Rectal smooth muscle tissue (tissue), 1 donor: ENCODE results near the gene IFNL3.

Experiments
- H3K27ac ChIP-seq: one replicate; pipeline ENCODE4 v1.7.0; 2013; ENCODE audit warnings: low read depth, low read length, inconsistent platforms
- H3K27me3 ChIP-seq: one replicate; pipeline ENCODE4 v1.7.0; 2013; ENCODE audit warnings: low read length; ENCODE audit not compliant: control insufficient read depth, insufficient read depth
- H3K36me3 ChIP-seq: one replicate; pipeline ENCODE4 v1.7.0; 2013; ENCODE audit warnings: low read length; ENCODE audit not compliant: control insufficient read depth, insufficient read depth
- H3K4me1 ChIP-seq: one replicate; pipeline ENCODE4 v1.7.0; 2013; ENCODE audit warnings: low read length; ENCODE audit not compliant: control insufficient read depth, insufficient read depth
- H3K4me3 ChIP-seq: one replicate; pipeline ENCODE4 v1.7.0; 2013; ENCODE audit warnings: low read length
- H3K9ac ChIP-seq: one replicate; pipeline ENCODE4 v1.7.0; 2013; ENCODE audit warnings: low read length

Gene IFNL3

GRCh38 chr19:39265321-39265916 is 20.6 kb upstream of the IFNL3 start:
- Histone ChIP-seq H3K27ac (no peak overlapping the region), H3K27me3 (peaks cover 19% of the 10 kb centered on the region), H3K36me3 (no peaks in the 10 kb centered on the region), H3K4me1 (no peaks in the 10 kb centered on the region), H3K4me3 (no peak overlapping the region), H3K9ac (no peak overlapping the region)

DNA sequence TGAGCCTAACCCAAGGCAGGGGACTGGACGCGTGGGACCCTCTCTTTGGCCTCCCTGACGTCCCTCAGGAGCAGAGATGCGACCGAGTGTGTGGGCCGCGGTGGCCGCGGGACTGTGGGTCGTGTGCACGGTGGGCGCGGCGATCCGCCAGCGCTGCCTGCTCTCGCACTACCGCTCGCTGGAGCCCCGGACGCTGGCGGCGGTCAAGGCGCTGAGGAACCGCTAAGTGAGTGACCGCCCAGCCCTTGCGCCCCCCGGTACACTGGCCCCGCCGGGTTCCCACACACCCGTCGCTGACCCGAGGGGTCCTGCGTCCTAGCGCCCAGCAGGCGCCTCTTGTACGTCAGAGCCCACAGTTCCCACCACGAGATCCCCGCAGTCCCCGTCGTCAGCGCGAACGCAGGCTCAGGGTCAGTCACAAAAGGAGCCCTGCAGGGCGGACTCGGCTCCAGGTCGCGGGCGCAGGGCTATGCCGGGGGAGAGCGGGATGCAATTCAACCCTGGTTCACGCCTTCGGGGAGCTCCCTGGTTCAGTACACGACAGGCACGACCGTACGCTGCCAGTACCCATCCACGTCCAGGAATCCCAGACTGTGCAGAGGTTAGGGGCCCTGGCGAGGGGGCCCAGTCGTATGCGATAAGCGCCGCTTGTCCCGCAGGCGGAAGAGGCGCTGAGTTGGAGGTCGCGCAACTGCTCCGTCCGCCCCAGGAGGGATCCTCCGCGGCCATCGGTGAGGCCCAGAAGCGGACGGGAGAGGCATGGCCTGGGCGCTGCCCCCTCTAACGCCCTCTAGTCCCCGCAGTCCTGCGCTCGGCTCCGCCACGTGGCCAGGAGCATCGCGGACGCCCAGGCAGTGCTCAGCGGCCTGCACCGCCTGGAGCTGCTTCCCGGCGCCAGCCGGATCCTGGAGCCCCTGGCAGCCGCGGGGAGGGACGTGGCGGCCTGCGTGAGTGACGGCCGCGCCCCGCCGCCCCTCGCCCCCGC is 19.8 kb upstream of the IFNL3 start:
- Histone ChIP-seq H3K4me3 (no peak overlapping the region), H3K27ac (no peak overlapping the region), H3K36me3 (no peaks in the 10 kb centered on the region), H3K9ac (no peak overlapping the region), H3K27me3 (peaks cover 18% of the 10 kb centered on the region), H3K4me1 (no peaks in the 10 kb centered on the region)

DNA sequence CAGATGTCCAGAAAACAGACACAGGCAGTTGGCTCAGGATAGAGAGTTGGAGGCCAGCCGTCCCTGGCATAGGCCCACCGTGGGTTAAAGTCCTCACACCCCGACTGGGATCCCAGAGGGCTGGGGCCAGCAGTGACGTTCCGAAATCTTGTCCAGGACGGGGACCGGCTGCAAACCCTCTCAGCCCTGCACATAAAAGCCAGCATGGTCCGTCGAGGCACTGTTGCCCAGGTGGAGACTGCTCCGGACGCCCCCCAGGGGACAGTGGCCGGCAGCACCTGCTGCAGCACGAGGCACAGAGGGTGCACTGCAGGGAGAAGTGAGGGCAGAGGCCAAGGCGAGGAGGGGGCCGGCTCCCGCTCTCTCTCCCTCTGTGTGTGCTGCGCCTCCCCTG is 19.1 kb upstream of the IFNL3 start:
- H3K27ac ChIP-seq: no peak overlapping the region
- H3K9ac ChIP-seq: no peak overlapping the region
- H3K27me3 ChIP-seq: peaks cover 18% of the 10 kb centered on the region
- no peak overlapping the region for H3K4me3 ChIP-seq
- no peaks in the 10 kb centered on the region for H3K36me3 ChIP-seq
- H3K4me1 ChIP-seq: no peaks in the 10 kb centered on the region

DNA sequence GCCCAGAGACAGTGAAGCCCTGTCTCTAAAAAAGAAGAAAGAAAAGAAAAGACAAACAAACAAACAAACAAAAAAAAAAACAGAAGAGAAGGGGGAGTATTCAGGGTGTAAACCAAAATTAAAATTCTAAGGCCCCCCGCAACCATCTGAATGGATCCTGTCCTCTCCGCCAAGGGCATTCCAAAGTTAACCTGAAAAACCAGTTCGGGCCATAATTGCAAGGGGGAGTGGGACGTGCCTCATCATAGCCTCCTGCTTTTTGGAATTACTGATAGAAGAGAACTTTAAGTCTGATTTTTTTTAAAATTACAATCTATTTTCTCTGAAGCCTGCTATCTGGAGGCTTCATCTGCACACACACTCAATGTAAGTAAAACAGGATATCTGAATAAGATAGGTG is 17.7 kb upstream of the IFNL3 start:
- peaks cover 18% of the 10 kb centered on the region for H3K27me3 ChIP-seq
- no peak overlapping the region for H3K9ac ChIP-seq
- no peaks in the 10 kb centered on the region for H3K4me1 ChIP-seq
- no peaks in the 10 kb centered on the region for H3K36me3 ChIP-seq
- no peak overlapping the region for H3K4me3 ChIP-seq
- no peak overlapping the region for H3K27ac ChIP-seq

DNA sequence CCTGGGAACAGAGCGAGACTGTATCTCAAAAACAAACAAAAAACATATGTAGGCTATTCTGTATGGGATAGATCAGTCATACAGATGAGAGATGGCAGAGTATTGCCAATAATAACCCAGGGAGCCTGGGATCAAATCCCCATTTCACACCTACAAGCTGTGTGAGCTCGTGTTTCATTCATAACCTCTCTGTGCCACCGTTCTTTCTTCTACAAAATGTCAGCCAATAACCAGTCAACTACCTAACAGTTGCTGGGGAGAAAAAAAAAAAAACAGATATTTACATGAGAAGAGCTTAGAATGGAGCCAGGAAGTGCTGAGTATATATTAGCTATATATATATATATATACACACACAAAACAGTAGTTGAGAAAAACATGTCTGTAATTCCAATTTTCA is 16.9 kb upstream of the IFNL3 start:
- H3K4me1 ChIP-seq: no peaks in the 10 kb centered on the region
- H3K9ac ChIP-seq: no peak overlapping the region
- no peaks in the 10 kb centered on the region for H3K36me3 ChIP-seq
- peaks cover 18% of the 10 kb centered on the region for H3K27me3 ChIP-seq
- no peak overlapping the region for H3K4me3 ChIP-seq
- no peak overlapping the region for H3K27ac ChIP-seq

DNA sequence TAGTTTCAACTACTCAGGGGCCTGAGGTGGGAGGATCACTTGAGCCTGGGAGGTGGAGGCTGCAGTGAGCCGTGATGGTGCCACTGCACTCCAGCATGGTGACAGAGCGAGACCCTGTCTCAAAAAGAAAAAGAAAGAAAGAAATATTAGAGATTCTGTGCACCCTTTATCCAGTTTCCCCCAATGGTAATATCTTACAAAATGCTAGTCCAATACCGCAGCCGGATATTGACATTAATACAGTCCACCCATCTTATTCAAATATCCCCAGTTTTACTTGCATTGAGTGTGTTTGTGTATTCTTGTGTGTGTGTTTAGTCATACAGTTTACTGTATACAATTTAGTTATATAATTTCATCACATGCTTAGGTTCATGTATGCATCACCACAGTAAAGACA is 12.4 kb upstream of the IFNL3 start:
- no peak overlapping the region for H3K4me3 ChIP-seq
- H3K27me3 ChIP-seq: no peaks in the 10 kb centered on the region
- H3K27ac ChIP-seq: no peak overlapping the region
- no peaks in the 10 kb centered on the region for H3K36me3 ChIP-seq
- H3K4me1 ChIP-seq: no peaks in the 10 kb centered on the region
- no peak overlapping the region for H3K9ac ChIP-seq

DNA sequence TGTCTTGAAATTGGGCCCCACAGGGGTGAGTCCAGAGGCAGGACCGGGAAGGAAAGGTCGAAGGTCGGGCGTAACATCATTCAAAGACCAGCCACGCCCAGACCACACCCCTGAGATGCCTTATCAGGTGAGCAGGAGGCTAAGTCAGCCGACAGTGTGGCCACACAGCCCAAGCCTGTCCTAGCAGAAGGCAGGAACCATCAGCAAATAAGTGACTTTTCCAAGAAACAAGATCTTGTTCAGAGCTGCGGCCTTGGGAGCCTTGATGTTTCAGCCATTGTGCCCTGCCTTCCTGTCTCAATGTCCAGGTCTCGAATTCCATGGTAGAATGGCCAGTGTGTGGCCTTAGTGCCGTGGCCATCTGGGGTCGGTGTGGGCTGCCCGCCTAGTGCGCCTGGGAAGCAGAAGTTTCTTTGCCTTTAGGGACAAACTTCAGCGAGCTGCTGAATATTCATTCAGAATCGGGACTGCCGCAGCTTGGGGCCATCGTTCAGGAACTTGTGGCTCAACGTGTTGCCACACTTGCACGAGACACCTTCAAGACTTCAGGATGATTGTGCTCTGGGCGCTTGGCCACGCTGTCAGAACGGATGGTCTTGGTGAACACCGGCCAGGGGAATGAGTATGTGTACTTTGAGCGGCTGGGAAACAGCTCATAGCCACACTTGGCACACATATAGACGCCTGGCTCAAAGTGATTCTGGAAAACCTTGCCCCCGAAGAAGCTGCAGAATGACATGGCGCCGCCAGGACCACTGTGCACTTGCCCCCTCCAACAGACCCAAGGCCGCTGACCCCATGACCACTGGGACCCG is 9.9 kb upstream of the IFNL3 start:
- H3K27ac ChIP-seq: no peak overlapping the region
- H3K36me3 ChIP-seq: no peaks in the 10 kb centered on the region
- no peaks in the 10 kb centered on the region for H3K4me1 ChIP-seq
- H3K27me3 ChIP-seq: no peaks in the 10 kb centered on the region
- H3K4me3 ChIP-seq: no peak overlapping the region
- H3K9ac ChIP-seq: no peak overlapping the region

DNA sequence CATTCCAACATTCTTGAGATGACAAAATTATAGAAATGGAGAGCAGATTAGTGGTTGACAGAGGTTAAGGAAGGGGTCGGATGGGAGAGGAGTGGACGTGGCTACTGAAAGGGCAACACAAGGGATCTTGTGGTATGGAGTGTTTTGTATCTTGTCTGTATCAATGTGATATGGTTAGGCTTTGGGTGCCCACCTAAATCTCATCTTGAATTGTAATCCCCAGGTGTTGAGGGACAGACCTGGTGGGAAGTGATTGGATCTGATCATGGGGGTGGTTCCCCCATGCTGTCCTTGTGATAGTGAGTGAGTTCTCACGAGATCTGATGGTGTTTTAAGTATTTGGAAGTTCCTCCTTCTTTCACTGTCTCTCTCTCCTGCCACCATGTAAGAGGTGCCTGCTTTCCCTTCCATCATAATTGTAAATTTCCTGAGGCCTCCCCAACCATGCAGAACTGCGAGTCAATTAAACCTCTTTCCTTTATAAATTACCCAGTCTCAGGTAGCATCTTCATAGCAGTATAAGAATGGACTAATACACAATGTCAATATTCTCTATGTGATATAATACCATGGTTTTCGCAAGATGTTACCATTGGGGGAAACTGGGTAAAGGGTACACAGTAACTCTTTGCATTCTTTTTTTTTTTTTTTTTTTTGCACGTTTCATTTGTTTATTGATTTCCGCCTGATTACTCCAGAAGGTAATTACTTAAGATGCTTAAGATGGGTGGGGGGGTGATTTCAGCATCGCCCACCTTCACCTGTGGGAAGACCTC is 8.8 kb upstream of the IFNL3 start:
- H3K4me3 ChIP-seq: no peak overlapping the region
- H3K36me3 ChIP-seq: no peaks in the 10 kb centered on the region
- no peak overlapping the region for H3K27ac ChIP-seq
- no peaks in the 10 kb centered on the region for H3K4me1 ChIP-seq
- peaks cover 5% of the 10 kb centered on the region for H3K27me3 ChIP-seq
- H3K9ac ChIP-seq: no peak overlapping the region

DNA sequence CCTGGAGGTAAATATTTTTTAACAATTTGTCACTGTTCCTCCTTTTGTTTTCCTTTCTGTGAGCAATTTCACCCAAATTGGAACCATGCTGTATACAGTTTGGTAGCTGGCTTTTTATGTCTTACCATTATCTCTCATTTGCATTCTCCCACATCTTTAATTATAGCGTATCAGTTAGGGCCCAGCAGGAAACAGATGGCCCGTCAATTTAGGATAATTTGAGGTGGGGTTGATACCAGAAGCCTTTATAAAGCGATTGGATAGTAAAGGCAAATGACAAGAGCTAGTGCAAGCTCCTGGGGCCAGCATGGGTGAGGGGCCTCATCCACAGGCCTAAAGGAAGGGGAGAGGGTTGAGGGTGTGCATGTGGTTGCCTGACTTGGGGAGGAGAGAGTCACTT is 7.7 kb upstream of the IFNL3 start:
- Histone ChIP-seq H3K4me1 (no peaks in the 10 kb centered on the region), H3K27ac (no peak overlapping the region), H3K9ac (no peak overlapping the region), H3K4me3 (no peak overlapping the region), H3K36me3 (no peaks in the 10 kb centered on the region), H3K27me3 (peaks cover 10% of the 10 kb centered on the region)

- Histone ChIP-seq H3K27me3 (peaks cover 13% of the 10 kb centered on the region), H3K9ac (no peak overlapping the region), H3K36me3 (no peaks in the 10 kb centered on the region), H3K4me3 (no peak overlapping the region), H3K27ac (no peak overlapping the region), H3K4me1 (no peaks in the 10 kb centered on the region)
Observed at GRCh38 chr19:39251846-39252245, 7.0 kb upstream of the IFNL3 start.

DNA sequence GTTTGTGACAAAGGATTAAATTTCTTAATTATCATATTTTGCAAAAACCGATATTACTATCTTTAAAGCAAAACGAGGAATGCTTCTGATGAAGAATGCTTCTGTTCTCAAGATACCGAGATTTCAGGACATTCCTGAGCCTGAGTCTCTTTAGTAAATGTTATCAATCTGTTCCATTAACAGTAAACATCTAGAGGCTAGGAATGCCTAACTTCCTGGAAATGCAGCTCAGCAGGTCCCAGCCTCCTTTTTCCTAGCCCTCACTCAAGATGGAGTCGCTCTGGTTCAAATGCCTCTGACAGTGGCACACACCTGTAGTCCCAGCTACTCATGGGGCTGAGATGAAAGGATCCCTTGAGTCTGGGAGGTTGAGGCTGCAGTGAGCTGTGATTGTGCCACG is 6.3 kb upstream of the IFNL3 start:
- Histone ChIP-seq H3K27me3 (peaks cover 13% of the 10 kb centered on the region), H3K36me3 (no peaks in the 10 kb centered on the region), H3K27ac (no peak overlapping the region), H3K4me3 (no peak overlapping the region), H3K4me1 (no peaks in the 10 kb centered on the region), H3K9ac (no peak overlapping the region)

DNA sequence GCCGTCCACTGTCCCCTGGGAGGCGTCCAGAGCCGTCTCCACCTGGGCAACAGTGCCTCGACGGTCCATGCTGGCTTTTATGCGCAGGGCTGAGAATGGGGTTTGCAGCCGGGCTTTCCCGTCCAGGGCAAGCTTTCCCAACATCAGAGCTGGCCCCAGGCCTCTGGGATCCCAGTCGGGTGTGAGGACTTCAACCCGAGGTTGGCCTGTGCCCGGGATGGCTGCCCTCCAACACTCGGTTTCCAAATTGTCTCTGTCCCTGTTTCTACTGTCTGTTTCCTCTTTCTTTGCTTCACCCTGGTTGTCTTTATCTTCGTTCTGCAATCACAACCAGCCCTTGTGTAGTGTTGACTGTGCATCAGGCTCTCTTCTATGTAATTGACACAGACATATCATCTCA is 4.0 kb upstream of the IFNL3 start, which contains the start of gene IFNL4:
Gene IFNL4 (minus strand): TSS at position 51 of the 400 bp plus-strand sequence.
- peaks cover 13% of the 10 kb centered on the region for H3K27me3 ChIP-seq
- no peaks in the 10 kb centered on the region for H3K36me3 ChIP-seq
- H3K9ac ChIP-seq: no peak within 1 kb of the TSS
- no peaks in the 10 kb centered on the region for H3K4me1 ChIP-seq
- H3K27ac ChIP-seq: no peak within 1 kb of the TSS
- H3K4me3 ChIP-seq: peak within 1 kb of the TSS; percentile 27
